GM18505 (cell line): ENCODE data around the gene MYO16.
"Not testable (repeated sequence)": the region's sequence is repeated elsewhere in the genome, so short reads cannot be mapped to it uniquely, and the experiment has no call there.

Experiments used
- ATAC-seq: cut with Tn5 transposase; IDR thresholded peaks from one replicate; pipeline ENCODE4 v1.9.1; 2021; ENCODE audit not compliant: unreplicated experiment
- POLR2A ChIP-seq: IDR thresholded peaks from 4 replicates; pipeline ENCODE4 v1.6.1; 2011; ENCODE audit warnings: borderline replicate concordance; ENCODE audit not compliant: insufficient read depth, insufficient read length; ENCODE audit errors: extremely low read depth

The MYO16 gene

DNA sequence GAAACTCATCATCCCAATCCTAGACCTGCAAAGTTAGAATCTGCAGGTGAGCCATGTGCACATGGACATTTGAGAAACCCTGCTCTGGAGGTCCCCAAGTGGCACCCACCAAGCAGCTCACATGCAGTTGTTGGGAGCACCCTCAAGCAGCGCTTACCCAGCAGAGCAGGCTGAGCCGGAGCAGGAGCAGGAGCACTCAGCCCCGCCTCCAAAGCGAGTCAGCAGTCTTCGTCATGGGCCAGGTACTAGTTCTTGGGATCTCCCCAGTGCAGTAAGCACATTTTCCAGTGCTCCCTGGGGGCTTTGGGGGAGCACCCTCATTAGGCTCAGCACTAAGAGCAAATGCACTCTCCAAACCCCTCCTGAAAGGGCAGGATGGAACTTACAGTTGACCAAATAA, 584.3 kb downstream of the MYO16 start:
- no peak for TF ChIP-seq POLR2A
- ATAC-seq = no peak

DNA sequence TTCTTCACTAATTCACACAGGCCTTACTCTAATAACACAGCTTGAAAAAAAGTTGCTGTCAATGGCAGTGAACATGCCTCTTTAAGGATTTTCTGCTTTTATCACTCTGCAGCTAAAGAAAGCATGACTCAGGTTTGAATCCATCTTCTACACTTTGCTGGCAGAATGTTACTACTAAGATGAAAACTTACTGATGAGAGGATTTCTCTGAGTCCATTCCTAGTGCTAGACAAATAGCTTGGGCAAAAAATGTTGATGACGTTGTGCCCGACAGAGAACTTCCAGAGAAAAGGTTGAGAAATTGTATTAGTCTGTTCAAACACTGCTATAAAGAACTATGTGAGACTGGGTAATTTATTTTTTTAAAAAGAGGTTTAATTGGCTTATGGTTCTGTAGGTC, 585.0 kb downstream of the MYO16 start:
- ATAC-seq = no peak
- TF ChIP-seq POLR2A = no peak

DNA sequence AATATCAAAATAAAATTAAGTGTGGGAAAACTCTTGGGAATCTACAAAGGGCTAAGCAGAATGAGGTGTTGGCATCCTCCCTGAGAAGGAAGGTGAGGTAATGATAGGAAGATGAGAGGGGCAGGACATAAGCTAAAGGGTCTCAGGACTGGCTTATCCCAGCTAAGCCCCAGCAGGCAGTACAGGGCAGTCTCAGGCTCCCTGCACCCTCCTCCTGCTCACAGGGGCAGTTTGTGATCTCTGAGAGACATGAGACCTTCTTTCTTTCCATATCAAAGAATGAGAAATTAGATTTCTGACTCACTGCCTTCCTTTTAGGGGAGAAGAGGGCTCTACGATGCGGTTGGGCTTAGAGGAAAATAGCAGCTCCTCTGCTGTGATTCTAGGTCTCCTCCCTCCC, 586.0 kb downstream of the MYO16 start:
- no peak for ATAC-seq
- TF ChIP-seq POLR2A = no peak

DNA sequence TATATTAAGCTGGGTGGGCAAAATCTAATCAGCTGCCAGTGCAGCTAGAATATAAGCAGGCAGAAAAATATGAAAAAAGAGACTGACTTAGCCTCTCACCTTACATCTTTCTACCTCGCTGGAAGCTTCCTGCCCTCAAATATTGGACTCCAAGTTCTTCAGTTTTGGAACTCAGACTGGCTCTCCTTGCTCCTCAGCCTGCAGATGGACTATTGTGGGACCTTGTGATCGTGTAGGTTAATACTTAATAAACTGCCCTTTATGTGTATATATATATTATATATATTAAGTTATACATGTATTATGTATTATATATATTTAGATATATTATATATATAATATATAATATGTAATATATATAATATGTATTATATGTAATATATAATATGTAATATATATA, 588.1 kb downstream of the MYO16 start:
- not testable (repeated sequence) for ATAC-seq

DNA sequence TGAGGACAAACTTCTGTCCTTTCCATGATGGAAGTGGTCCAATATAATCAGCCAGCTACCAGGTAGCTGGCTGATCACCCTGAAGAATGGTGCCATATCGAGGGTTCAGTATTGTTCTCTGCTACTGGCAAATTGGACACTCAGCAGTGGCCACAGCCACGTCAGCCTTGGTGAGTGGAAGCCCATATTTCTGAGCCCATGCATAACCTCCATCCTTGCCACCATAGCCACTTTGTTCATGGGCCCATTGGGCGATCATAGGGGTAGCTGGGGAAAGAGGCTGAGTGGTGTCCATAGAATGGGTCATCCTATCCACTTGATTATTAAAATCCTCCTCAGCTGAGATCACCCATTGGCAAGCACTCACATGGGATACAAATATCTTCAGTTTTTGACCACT, 591.2 kb downstream of the MYO16 start:
- ATAC-seq = no peak
- no peak for TF ChIP-seq POLR2A

DNA sequence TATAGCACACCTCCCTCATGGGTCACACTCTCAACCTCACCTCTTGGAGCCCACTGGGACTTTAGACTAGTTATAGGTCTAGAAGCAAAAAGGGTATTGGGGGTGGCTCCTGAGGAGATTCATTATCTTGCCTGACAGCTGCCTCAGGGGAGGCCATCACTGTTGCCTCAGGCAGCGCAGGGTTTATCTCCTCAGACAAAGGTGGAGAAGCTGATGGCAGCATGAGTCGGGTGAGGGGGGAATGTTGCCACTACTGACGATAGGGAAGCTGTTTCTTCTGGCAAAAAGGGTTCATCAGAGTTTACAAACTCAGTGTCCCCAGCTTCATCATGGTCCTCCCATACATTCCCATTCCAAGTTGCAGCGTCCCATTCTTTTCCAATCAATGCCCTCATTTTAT, 594.6 kb downstream of the MYO16 start:
- no peak for ATAC-seq
- TF ChIP-seq POLR2A = no peak

DNA sequence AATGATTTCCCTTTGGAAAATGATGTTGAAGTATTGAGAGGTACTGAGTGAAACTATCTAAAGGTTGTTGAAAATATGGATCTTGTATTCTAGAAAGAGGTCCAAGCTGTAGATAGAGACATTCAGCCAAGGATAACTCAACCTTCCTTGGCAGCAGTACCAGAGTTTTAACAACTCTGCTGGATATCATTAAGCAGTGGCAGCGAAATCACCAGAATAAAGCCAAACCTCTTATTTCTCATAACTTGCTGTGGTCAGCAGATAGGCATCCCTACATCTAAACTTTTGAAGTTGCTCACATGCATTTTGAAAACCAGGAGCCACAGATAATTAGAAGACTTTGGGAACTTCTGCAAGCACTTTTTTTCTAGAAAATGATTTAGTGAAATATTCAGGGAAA, 597.2 kb downstream of the MYO16 start:
- no peak for ATAC-seq
- TF ChIP-seq POLR2A = no peak

DNA sequence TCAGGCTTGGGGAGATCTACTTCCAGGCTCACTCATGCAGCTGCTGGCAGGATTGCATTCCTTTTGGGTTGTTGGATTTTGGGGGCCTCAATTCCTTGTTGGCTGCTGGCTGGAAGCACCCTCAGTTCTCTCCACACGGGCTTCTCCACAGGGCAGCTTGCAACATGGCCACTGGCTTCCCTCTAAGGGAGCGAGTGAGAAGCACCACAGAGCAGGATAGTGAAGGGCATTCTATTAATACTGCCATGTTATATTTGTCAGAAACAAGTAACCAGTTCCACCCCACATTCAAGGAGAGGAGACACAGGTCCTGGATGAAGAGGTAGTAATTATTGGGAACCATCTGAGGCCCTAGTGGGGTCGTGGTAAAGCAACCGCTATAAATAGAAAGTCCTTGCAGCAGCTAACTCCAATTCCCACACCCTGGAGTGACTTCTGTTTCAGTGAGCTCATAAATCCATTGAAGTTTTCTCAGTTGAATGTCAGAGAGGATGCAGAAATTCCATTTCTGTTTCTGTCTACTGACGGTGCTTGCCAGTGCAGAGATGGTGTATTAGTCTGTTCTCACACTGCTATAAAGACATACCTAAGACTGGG, 598.0 kb downstream of the MYO16 start:
- no peak for TF ChIP-seq POLR2A
- no peak for ATAC-seq

DNA sequence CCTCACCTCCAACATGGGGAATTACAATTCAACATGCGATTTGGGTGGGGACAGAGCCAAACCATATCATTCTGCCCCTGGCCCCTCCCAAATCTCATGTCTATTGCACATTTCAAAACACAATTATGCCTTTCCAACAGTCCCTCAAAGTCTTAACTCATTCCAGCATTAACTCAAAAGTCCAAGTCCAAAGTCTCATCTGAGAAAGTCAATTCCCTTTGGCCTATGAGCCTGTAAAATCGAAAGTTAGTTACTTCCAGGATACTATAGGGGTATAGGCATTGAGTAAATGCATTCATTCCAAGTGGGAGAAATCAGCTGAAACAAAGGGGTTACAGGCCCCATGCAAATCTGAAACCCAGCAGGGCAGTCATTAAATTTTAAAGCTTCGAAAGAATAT, 598.8 kb downstream of the MYO16 start:
- no peak for TF ChIP-seq POLR2A
- no peak for ATAC-seq

DNA sequence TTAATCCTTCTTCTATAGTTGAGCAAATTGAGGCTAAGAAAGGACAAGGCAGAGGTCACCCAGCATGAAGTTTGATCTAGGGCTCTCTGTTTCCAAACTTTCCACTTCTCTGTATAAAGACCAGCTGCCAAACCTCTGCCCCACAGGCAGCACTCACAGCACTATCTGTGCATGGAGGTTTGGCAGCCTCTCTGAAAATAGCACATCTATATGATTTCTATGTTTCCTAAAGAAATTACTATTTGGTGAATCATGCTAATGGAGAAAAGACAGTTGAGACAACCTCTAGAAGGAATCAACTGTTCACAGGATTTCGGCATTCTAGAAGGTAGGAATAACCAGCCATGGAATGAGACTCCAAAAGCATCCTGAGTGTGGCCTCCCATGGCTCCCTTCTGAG, 602.5 kb downstream of the MYO16 start:
- TF ChIP-seq POLR2A = no peak
- no peak for ATAC-seq

DNA sequence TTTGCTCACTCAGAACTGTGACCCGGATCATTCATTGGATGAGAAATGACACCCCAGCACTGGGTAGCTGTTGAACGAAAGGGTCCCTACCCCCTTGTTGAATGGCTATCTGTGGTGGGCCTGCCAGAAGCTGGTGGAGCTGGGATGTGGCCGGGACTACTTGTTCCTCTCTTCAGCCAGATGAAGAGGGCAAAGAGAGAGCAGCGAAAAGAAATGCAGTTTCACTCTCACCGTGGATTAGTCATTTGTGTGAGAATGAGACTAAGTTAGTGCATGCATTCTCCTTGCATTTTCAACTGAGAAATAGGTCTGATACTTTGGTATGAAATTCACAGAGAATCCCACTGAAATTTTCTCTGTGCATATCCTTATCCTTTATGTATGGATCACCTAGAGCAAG, 603.9 kb downstream of the MYO16 start:
- TF ChIP-seq POLR2A = no peak
- peak; percentile 61 for ATAC-seq

DNA sequence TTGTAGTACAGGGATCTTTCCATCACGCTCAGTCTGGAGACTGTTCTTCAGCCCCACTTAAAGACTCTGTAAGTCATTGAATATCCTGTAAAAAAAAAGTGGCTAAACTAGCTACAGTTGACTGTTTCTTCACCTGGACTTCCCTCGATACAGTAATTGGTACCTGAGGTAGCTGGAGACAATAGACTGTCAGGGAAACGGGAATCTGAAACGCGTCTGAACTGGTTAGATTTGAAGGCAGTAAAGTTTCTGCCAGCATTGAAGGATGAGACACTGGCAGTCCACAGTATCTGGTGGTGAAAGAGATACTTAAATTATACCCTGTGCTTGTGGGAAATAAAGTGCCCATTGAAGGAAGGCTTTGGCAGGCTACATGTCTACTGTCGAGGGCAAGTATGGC, 606.5 kb downstream of the MYO16 start:
- no peak for ATAC-seq
- TF ChIP-seq POLR2A = no peak

DNA sequence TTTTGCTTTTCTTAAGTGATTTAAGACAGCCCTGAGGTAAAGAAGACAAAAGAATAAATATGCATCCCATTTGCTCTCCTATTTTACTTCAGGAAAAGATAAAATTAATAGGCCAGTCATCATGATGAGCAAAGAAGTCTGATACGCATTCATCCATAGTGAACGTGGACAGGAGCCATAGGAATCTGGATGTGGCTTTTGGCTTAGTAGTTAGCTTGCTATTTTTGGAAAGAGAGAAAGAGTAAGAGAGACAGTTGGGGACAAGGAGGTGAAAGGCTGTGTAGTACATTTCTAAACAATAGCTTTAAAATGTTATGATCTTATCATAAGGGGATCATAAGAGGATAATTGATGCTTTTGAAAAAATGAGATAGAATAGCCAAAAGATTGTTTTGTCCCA, 611.7 kb downstream of the MYO16 start:
- TF ChIP-seq POLR2A = no peak
- no peak for ATAC-seq

DNA sequence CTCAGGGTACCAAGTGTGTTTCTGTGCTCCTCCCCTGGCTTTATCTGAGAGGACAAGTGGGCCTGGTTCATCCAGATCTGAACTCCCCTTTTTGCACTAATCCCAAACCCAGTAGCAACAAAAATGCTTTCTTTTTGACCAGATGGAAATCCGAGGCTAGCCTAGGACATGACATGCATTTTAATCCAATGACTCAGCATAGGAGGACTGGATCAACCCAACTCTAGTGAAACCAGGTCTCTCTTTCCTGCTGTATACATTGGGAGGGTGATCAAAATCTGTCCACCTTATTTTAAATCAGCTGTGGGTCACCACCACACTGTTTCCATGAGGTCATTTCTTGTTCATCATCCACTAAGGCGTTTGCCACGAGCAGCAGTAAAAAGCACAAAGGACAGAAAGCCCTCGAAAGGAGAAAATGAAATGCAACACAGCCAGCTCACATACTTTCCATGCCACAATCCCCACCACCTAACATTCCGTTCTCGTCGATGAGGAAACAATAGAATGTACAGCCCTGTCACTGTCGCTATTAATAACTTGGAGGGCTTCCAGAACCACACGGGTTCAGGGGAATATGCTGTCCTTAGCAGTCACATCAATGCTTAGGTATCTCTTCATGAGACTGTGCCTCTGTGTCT, 614.0 kb downstream of the MYO16 start:
- ATAC-seq = no peak
- no peak for TF ChIP-seq POLR2A

DNA sequence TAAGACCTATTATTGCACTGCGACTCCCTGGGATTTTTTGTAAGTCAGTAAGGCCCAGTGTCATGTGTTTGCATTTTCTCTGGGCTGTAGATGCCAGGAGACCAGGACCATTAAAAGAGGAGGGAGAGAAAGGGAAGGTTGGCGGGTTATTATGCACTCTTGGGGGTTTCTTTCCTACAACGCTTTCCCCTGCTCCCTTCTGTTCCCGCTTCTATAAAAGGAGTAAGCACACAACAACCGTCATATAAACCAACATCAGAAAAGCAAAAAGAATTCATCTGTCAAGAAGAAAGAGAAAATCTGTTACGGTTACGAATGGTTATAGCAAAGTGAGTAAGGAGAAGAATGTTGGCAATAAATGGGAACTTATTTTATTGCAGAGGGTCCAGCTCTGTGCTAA, 615.2 kb downstream of the MYO16 start:
- no peak for TF ChIP-seq POLR2A
- ATAC-seq = no peak
